Ovary (tissue), 9 donors: Measurements from ENCODE around the gene STRN. TPM values are rescaled to one million over a fixed set of nuclear protein-coding genes. Genes with fewer than 3 reads are reported as not detected.
"Not testable (repeated sequence)": the region's sequence is repeated elsewhere in the genome, so short reads cannot be mapped to it uniquely, and the experiment has no call there.

ENCODE experiments used
- DNase-seq, 5 donors: peaks; one replicate each; pipeline ENCODE4 v3.0.0-alpha.2; 2019 to 2020
- H3K27ac ChIP-seq, 2 donors: fragments of 200-600 bp; one replicate each; pipeline versions ENCODE4 v1.5.1 to v1.8.0; 2019 to 2022
- H3K27me3 ChIP-seq: fragments of 200-600 bp; one replicate; pipeline ENCODE4 v1.8.0; 2022
- H3K36me3 ChIP-seq: fragments of 200-600 bp; sonication (generic); one replicate; pipeline ENCODE4 v1.5.1; 2019
- H3K4me1 ChIP-seq: one replicate; pipeline ENCODE4 v1.8.1; 2013; ENCODE audit warnings: mild to moderate bottlenecking, moderate library complexity; ENCODE audit not compliant: insufficient read depth
- H3K4me3 ChIP-seq: fragments of 200-600 bp; sonication (generic); one replicate; pipeline ENCODE4 v1.5.1; 2017
- H3K9me3 ChIP-seq, 2 donors: fragments of 200-600 bp in 1 of 2; sonication (generic) in 1 of 2; one replicate each; pipeline versions ENCODE4 v1.5.1 to v1.8.1; 2013 to 2019; ENCODE audit warnings: mild to moderate bottlenecking in 1 of 2, moderate library complexity in 1 of 2
- EP300 ChIP-seq: sonication (generic); formaldehyde crosslinking; IDR thresholded peaks from one replicate; pipeline ENCODE4 v1.6.1; 2017; ENCODE audit warnings: antibody characterized with exemption
- POLR2A ChIP-seq: fragments of 450-650 bp; IDR thresholded peaks from one replicate; pipeline ENCODE4 v1.6.1; 2017; ENCODE audit warnings: antibody characterized with exemption, mild to moderate bottlenecking, moderate library complexity
- WGBS, 3 donors: extraction: QIAGEN DNeasy Blood & Tissue Kit in 1 of 3; methylation state at CpG; one replicate each; pipeline versions ENCODE4 v1.1.5 to v1.1.7; 2013 to 2017; 5-methylcytosine and 5-hydroxymethylcytosine counted together
- intact Hi-C, 4 donors: fragments of 100-400 bp; cut with DNase I; formaldehyde crosslinking; loops; one replicate each; pipeline versions ENCODE4 v1.11.0 to v1.15.1; 2022 to 2023
- polyA plus RNA-seq, 2 donors: library from polyadenylated mRNA; stranded (reverse); fragments of 200-250 nt in 1 of 2; fragments of 350-450 nt in 1 of 2; fragmentation: Illumina TruSeq in 1 of 2; extraction: RNeasy Lipid Tissue Mini Kit (QIAGEN cat#74804) in 1 of 2; gene quantifications; one replicate each; pipeline ENCODE4 v1.2.3, GENCODE V29; 2013 to 2014
- total RNA-seq, 7 donors: library from RNA; depleted of rRNA in 2 of 7; stranded (reverse); fragments of >200 nt in 2 of 7; fragmentation: NEBNext Ultra II Directional in 3 of 7; extraction: Animal tissue kit (Norgen Biotek cat#: 25700) in 3 of 7; gene quantifications; one replicate each; pipeline versions ENCODE4 v1.1.0 to v1.2.4, GENCODE V29; 2016 to 2023
- TF ChIP-seq, protein P1 (sequence below), 3 donors: fragments of 450-650 bp in 2 of 3; fragments of 200-600 bp in 1 of 3; IDR thresholded peaks; one replicate each; pipeline versions ENCODE4 v1.5.1 to v1.8.0; 2016 to 2022; ENCODE audit warnings: antibody characterized with exemption in 3 of 3, mild to moderate bottlenecking in 1 of 3
- donor health status: DM: no; HTN: no; CAD: no; lungs with moderate emphysema.
- donor health status: DM: no; HTN: no; CAD: no.
- donor health status: Bipolar disorder and iron deficiency.
- donor health status: DM: yes; HTN: yes; CAD: no.
- donor health status: DM: no; HTN: no; CAD: no.
- donor health status: DM: yes; HTN: yes; CAD: no.

Gene STRN
- total and polyA plus RNA-seq, 9 donors = 5.7 to 23.1 (median 18.2) TPM

DNA sequence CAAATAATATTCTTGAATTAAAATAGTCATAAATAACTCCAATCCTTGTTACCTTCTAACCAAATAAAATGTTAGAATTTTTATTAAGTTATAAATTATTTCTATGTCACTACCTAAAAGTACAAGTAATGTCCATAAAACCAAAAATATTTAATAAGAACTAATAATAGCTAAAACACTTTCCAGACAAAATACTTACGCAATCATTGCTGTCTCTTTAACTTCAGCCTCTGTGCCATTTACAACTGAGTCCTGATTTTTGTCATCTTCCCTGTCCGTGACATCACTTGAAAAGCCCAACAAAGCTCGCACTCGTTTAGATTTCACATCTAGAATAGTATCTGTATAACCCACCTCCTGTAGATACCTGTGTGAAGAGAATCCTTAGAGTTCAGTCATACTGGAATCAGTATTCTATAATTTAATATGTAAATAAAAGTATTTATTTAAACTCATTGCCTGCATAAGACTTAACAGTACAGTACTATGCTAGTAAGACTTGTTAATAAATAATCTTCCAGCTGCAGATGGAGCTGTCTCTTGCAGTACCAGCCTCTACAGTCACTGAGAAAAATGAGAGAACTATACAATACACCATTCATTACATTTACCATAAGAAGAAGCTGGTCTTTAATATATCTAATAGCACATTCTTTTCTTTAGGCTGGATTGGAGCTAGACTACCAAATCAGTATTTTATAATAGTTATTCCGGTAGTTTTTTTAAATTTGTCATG is 63.8 kb downstream of the STRN start:
- DNase-seq = no peak
- H3K27ac ChIP-seq = no peak overlapping the region
- WGBS, 3 donors = 93 to 94% (median 93%) methylated on average over 5 of the region's 5 CpGs
- no peak overlapping the region for H3K4me3 ChIP-seq
- intact Hi-C loops = no loop called here
- TF ChIP-seq EP300 (no peak), POLR2A (no peak)
- TF ChIP-seq, protein P1, sequence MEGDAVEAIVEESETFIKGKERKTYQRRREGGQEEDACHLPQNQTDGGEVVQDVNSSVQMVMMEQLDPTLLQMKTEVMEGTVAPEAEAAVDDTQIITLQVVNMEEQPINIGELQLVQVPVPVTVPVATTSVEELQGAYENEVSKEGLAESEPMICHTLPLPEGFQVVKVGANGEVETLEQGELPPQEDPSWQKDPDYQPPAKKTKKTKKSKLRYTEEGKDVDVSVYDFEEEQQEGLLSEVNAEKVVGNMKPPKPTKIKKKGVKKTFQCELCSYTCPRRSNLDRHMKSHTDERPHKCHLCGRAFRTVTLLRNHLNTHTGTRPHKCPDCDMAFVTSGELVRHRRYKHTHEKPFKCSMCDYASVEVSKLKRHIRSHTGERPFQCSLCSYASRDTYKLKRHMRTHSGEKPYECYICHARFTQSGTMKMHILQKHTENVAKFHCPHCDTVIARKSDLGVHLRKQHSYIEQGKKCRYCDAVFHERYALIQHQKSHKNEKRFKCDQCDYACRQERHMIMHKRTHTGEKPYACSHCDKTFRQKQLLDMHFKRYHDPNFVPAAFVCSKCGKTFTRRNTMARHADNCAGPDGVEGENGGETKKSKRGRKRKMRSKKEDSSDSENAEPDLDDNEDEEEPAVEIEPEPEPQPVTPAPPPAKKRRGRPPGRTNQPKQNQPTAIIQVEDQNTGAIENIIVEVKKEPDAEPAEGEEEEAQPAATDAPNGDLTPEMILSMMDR (IDR thresholded peaks at IDR 0.05) = no peak
- no peaks in the 10 kb centered on the region for H3K27me3 ChIP-seq
- H3K9me3 ChIP-seq = no peaks in the 10 kb centered on the region
- H3K36me3 ChIP-seq = no peaks in the 10 kb centered on the region
- H3K4me1 ChIP-seq = no peaks in the 10 kb centered on the region

DNA sequence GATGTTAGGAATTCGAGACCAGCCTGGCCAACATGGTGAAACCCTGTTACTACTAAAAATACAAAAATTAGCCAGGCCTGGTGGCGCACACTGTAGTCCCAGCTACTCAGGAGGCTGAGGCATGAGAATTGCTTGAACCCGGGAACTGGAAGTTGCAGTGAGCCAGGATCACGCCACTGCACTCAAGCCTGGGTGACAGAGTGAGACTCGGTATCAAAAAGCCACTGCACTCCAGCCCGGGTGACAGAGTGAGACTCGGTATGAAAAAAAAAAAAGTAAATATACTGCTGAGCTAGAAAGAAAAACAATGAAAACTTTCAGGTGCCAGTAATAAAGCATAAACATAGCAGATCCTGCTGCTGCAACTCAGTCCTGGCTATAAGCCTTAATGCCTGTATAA is 73.5 kb downstream of the STRN start:
- no peaks in the 10 kb centered on the region for H3K27me3 ChIP-seq
- intact Hi-C loops = no loop called here
- H3K27ac ChIP-seq = no peak overlapping the region
- H3K4me3 ChIP-seq = no peak overlapping the region
- 79 to 89% (median 81%) methylated on average over 7 of the region's 7 CpGs for WGBS, 3 donors
- DNase-seq = no peak
- no peaks in the 10 kb centered on the region for H3K9me3 ChIP-seq
- no peaks in the 10 kb centered on the region for H3K4me1 ChIP-seq
- H3K36me3 ChIP-seq = no peaks in the 10 kb centered on the region
- TF ChIP-seq, protein P1 (IDR thresholded peaks at IDR 0.05) = no peak
- no peak for TF ChIP-seq EP300
- TF ChIP-seq POLR2A = no peak

DNA sequence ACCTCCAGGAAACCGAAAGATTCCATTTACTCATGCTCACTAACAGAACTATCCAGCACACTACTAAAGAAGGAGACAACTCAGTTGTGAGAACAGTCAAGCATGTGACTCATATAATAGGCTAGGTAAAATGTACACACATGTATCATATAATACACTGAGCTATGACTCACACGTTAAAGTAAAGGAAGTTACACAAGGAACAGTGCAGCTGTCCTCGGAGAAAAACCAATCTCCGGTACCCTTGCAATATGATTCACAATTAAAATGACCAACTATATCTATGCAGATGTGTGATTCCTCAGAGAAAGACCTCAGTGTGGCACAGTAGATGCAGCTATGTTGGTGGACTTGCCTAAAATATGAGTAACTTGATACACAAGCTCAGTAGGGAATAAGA is 76.5 kb downstream of the STRN start:
- 82 to 89% (median 88%) methylated on average over 4 of the region's 4 CpGs for WGBS, 3 donors
- Histone ChIP-seq H3K27me3 (no peaks in the 10 kb centered on the region), H3K9me3 (no peaks in the 10 kb centered on the region), H3K4me1 (no peaks in the 10 kb centered on the region), H3K27ac (no peak overlapping the region), H3K36me3 (no peaks in the 10 kb centered on the region), H3K4me3 (no peak overlapping the region)
- TF ChIP-seq, protein P1 (IDR thresholded peaks at IDR 0.05) = no peak
- TF ChIP-seq POLR2A = no peak
- no peak for DNase-seq
- intact Hi-C loops = no loop called here

DNA sequence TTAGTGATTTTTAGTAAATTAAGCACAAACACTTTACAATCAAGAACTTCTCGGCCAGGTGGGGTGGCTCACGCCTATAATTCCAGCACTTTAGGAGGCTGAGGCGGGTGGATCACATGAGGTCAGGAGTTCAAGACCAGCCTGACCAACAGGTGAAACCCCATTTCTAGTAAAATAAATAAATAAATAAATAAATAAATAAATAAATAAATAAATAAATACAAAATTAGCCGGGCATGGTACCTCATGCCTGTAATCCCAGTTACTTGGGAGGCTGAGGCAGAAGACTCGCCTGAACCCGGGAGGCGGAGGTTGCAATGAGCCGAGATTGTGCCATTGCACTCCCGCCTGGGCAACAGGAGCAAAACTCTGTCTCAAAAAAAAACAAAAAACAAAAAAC is 79.2 kb downstream of the STRN start:
- intact Hi-C loops, H3K36me3 ChIP-seq: not testable (repeated sequence)
- 95 to 97% (median 95%) methylated on average over 9 of the region's 9 CpGs for WGBS, 3 donors

DNA sequence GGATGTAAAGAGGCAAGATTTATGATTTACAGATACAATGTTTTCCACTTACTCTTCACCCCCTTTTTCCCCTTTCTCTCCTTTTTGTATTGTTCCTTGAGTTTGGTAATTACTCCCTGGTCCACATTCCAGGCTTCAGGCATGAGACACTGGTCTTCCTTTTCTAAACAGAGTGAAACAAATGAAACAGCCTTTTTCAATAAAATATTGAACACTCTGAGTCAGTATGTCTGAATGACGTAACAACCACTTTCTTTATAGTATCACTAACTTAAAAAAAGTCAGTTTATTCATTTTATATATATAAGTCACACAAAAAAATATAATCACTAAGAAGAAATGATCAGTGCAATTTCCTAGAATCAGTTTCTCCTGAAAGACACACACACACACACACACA is 79.7 kb downstream of the STRN start:
- no peaks in the 10 kb centered on the region for H3K36me3 ChIP-seq
- no peak for TF ChIP-seq EP300
- TF ChIP-seq, protein P1 (IDR thresholded peaks at IDR 0.05) = no peak
- no peak for TF ChIP-seq POLR2A
- no peak overlapping the region for H3K4me3 ChIP-seq
- 93 to 100% (median 96%) methylated on average over 1 of the region's 1 CpG for WGBS, 3 donors
- no peaks in the 10 kb centered on the region for H3K4me1 ChIP-seq
- H3K9me3 ChIP-seq = no peaks in the 10 kb centered on the region
- no peaks in the 10 kb centered on the region for H3K27me3 ChIP-seq
- no peak for DNase-seq
- H3K27ac ChIP-seq = no peak overlapping the region
- intact Hi-C loops = no loop called here

More for the DNA sequence above, 79.2 kb downstream of the STRN start:
- not testable (repeated sequence) for H3K27ac ChIP-seq, H3K4me1 ChIP-seq, H3K27me3 ChIP-seq, H3K4me3 ChIP-seq, DNase-seq, H3K9me3 ChIP-seq
